Spinal cord (tissue), 10 donors: ENCODE data around the gene CEP104. TPM values are rescaled to one million over a fixed set of nuclear protein-coding genes. Genes with fewer than 3 reads are reported as not detected.

ENCODE experiments used
- DNase-seq, 6 donors: peaks; one replicate each; pipeline versions ENCODE4 v3.0.0 to v3.0.0-alpha.2; 2013 to 2015; ENCODE audit warnings: low spot score in 6 of 6, low read depth in 4 of 6
- H3K27ac ChIP-seq: one replicate; pipeline ENCODE4 v1.5.1; 2013; ENCODE audit warnings: low read depth, low read length, control low read depth
- H3K27me3 ChIP-seq: one replicate; pipeline ENCODE4 v1.6.1; 2013; ENCODE audit warnings: low read length; ENCODE audit not compliant: control insufficient read depth, insufficient read depth
- H3K36me3 ChIP-seq: one replicate; pipeline ENCODE4 v1.6.1; 2013; ENCODE audit warnings: low read length; ENCODE audit not compliant: control insufficient read depth, insufficient read depth
- H3K4me1 ChIP-seq: one replicate; pipeline ENCODE4 v1.6.1; 2013; ENCODE audit warnings: low read length; ENCODE audit not compliant: control insufficient read depth, insufficient read depth
- H3K4me3 ChIP-seq: one replicate; pipeline ENCODE4 v1.5.1; 2013; ENCODE audit warnings: low read depth, low read length, control low read depth
- H3K9me3 ChIP-seq: one replicate; pipeline ENCODE4 v1.6.1; 2013; ENCODE audit warnings: low read length; ENCODE audit not compliant: control insufficient read depth, insufficient read depth
- WGBS: methylation state at CpG from one replicate; pipeline ENCODE4 v1.1.5; 2013; ENCODE audit warnings: missing lambda C conversion rate; ENCODE audit not compliant: insufficient coverage; 5-methylcytosine and 5-hydroxymethylcytosine counted together
- polyA plus RNA-seq, 2 donors: library from polyadenylated mRNA; unstranded; fragments of 120-200 nt; gene quantifications; one replicate each; pipeline ENCODE4 v1.2.1, GENCODE V29; 2013; ENCODE audit not compliant: insufficient read length in 2 of 2
- total RNA-seq, 2 donors: library from RNA; depleted of rRNA in 1 of 2; stranded (reverse); fragments of 120-200 nt in 1 of 2; fragments of >200 nt in 1 of 2; gene quantifications; one replicate each; pipeline versions ENCODE4 v1.2.3 to v1.2.4, GENCODE V29; 2013 to 2014
- donor health status: healthy.

CEP104 gene
- total and polyA plus RNA-seq, 4 donors: 23.9 to 43.8 (median 34.3) TPM

- 89% methylated on average over 1 of the region's 6 CpGs for WGBS
- Histone ChIP-seq H3K9me3 (peaks cover 5% of the 10 kb centered on the region), H3K36me3 (peaks cover 51% of the 10 kb centered on the region), H3K27ac (no peak overlapping the region), H3K27me3 (no peaks in the 10 kb centered on the region), H3K4me1 (no peaks in the 10 kb centered on the region), H3K4me3 (no peak overlapping the region)
- no peak for DNase-seq
Observed at GRCh38 chr1:3837200-3837599, 19.8 kb downstream of the CEP104 start.

GRCh38 chr1:3836421-3836820 lies 20.6 kb downstream of the CEP104 start:
- no peaks in the 10 kb centered on the region for H3K27me3 ChIP-seq
- H3K4me1 ChIP-seq: no peaks in the 10 kb centered on the region
- no peak for DNase-seq
- H3K4me3 ChIP-seq: no peak overlapping the region
- peaks cover 48% of the 10 kb centered on the region for H3K36me3 ChIP-seq
- WGBS: 100% methylated on average over 2 of the region's 11 CpGs
- H3K9me3 ChIP-seq: peaks cover 5% of the 10 kb centered on the region
- H3K27ac ChIP-seq: no peak overlapping the region

- 95% methylated on average over 10 of the region's 10 CpGs for WGBS
- Histone ChIP-seq H3K27ac (no peak overlapping the region), H3K4me1 (no peaks in the 10 kb centered on the region), H3K27me3 (no peaks in the 10 kb centered on the region), H3K36me3 (peaks cover 51% of the 10 kb centered on the region), H3K4me3 (no peak overlapping the region), H3K9me3 (peaks cover 5% of the 10 kb centered on the region)
- DNase-seq: no peak
Observed at GRCh38 chr1:3834701-3835100, 22.3 kb downstream of the CEP104 start.

- Histone ChIP-seq H3K4me1 (peaks cover 5% of the 10 kb centered on the region), H3K4me3 (no peak overlapping the region), H3K27me3 (no peaks in the 10 kb centered on the region), H3K9me3 (no peaks in the 10 kb centered on the region), H3K27ac (no peak overlapping the region), H3K36me3 (peaks cover 56% of the 10 kb centered on the region)
- DNase-seq: no peak
- WGBS: no CpG with 5 or more reads among the region's 6 CpGs
Observed at GRCh38 chr1:3831689-3832088, 25.3 kb downstream of the CEP104 start.

GRCh38 chr1:3828391-3828790 lies 28.6 kb downstream of the CEP104 start:
- WGBS: 92% methylated on average over 5 of the region's 8 CpGs
- H3K27me3 ChIP-seq: no peaks in the 10 kb centered on the region
- H3K4me3 ChIP-seq: no peak overlapping the region
- DNase-seq: no peak
- no peaks in the 10 kb centered on the region for H3K9me3 ChIP-seq
- H3K27ac ChIP-seq: no peak overlapping the region
- peaks cover 5% of the 10 kb centered on the region for H3K4me1 ChIP-seq
- peaks cover 84% of the 10 kb centered on the region for H3K36me3 ChIP-seq

- 81% methylated on average over 14 of the region's 14 CpGs for WGBS
- peaks cover 5% of the 10 kb centered on the region for H3K4me1 ChIP-seq
- no peak overlapping the region for H3K27ac ChIP-seq
- H3K36me3 ChIP-seq: peaks cover 87% of the 10 kb centered on the region
- DNase-seq: peak in 2 of 6 donors; percentile 6 to 69
- no peak overlapping the region for H3K4me3 ChIP-seq
- H3K27me3 ChIP-seq: no peaks in the 10 kb centered on the region
- H3K9me3 ChIP-seq: no peaks in the 10 kb centered on the region
Observed at GRCh38 chr1:3827813-3828307, 29.2 kb downstream of the CEP104 start.

GRCh38 chr1:3825356-3825755 lies 31.7 kb downstream of the CEP104 start:
- Histone ChIP-seq H3K4me1 (peaks cover 22% of the 10 kb centered on the region), H3K9me3 (no peaks in the 10 kb centered on the region), H3K4me3 (no peak overlapping the region), H3K27me3 (no peaks in the 10 kb centered on the region), H3K27ac (no peak overlapping the region), H3K36me3 (peaks cover 92% of the 10 kb centered on the region)
- 77% methylated on average over 14 of the region's 15 CpGs for WGBS
- DNase-seq: no peak

- no peak overlapping the region for H3K27ac ChIP-seq
- H3K27me3 ChIP-seq: no peaks in the 10 kb centered on the region
- H3K4me1 ChIP-seq: peaks cover 25% of the 10 kb centered on the region
- peaks cover 93% of the 10 kb centered on the region for H3K36me3 ChIP-seq
- 89% methylated on average over 8 of the region's 8 CpGs for WGBS
- no peaks in the 10 kb centered on the region for H3K9me3 ChIP-seq
- H3K4me3 ChIP-seq: no peak overlapping the region
- no peak for DNase-seq
Observed at GRCh38 chr1:3824650-3825049, 32.4 kb downstream of the CEP104 start.

- no peak for DNase-seq
- Histone ChIP-seq H3K4me1 (peaks cover 20% of the 10 kb centered on the region), H3K27ac (no peak overlapping the region), H3K27me3 (no peaks in the 10 kb centered on the region), H3K9me3 (no peaks in the 10 kb centered on the region), H3K36me3 (peaks cover 91% of the 10 kb centered on the region), H3K4me3 (no peak overlapping the region)
- 90% methylated on average over 14 of the region's 16 CpGs for WGBS
Observed at GRCh38 chr1:3822421-3822820, 34.6 kb downstream of the CEP104 start.

- Histone ChIP-seq H3K36me3 (peaks cover 91% of the 10 kb centered on the region), H3K4me3 (no peak overlapping the region), H3K27me3 (no peaks in the 10 kb centered on the region), H3K9me3 (no peaks in the 10 kb centered on the region), H3K27ac (no peak overlapping the region), H3K4me1 (peaks cover 20% of the 10 kb centered on the region)
- WGBS: 74% methylated on average over 15 of the region's 15 CpGs
- no peak for DNase-seq
Observed at GRCh38 chr1:3821908-3822307, 35.1 kb downstream of the CEP104 start.
